Heart right ventricle (tissue), 16 donors: ENCODE data around the gene MBP. TPM values are rescaled to one million over a fixed set of nuclear protein-coding genes. Genes with fewer than 3 reads are reported as not detected.

ENCODE experiments used
- ATAC-seq, 8 donors: fragments of 200-7000 bp; cut with Tn5 transposase; one replicate each; pipeline ENCODE4 v1.9.1; 2020; ENCODE audit warnings: mild to moderate bottlenecking in 8 of 8, moderate library complexity in 8 of 8, moderate number of reproducible peaks in 1 of 8
- DNase-seq, 2 donors: peaks; one replicate each; pipeline ENCODE4 v3.0.0-alpha.2; 2020
- H3K27ac ChIP-seq, 10 donors: fragments of 200-600 bp; sonication (generic) in 2 of 10; one replicate each; pipeline versions ENCODE4 v1.5.0 to v1.8.0; 2020 to 2022; ENCODE audit warnings: mild to moderate bottlenecking in 3 of 10
- H3K27me3 ChIP-seq, 7 donors: fragments of 200-600 bp; one replicate each; pipeline ENCODE4 v1.8.0; 2021 to 2022; ENCODE audit warnings: mild to moderate bottlenecking in 2 of 7
- H3K36me3 ChIP-seq, 9 donors: fragments of 200-600 bp; sonication (generic) in 1 of 9; one replicate each; pipeline versions ENCODE4 v1.5.0 to v1.8.0; 2020 to 2022; ENCODE audit warnings: mild to moderate bottlenecking in 2 of 9
- H3K4me1 ChIP-seq, 9 donors: fragments of 200-600 bp; sonication (generic) in 1 of 9; one replicate each; pipeline versions ENCODE4 v1.5.0 to v1.8.0; 2020 to 2022; ENCODE audit warnings: mild to moderate bottlenecking in 4 of 9
- H3K4me3 ChIP-seq, 10 donors: fragments of 200-600 bp; sonication (generic) in 2 of 10; one replicate each; pipeline versions ENCODE4 v1.5.0 to v1.8.0; 2020 to 2022; ENCODE audit warnings: mild to moderate bottlenecking in 7 of 10, moderate library complexity in 2 of 10
- H3K9me3 ChIP-seq, 11 donors: fragments of 200-600 bp in 10 of 11; sonication (generic) in 2 of 11; one replicate each; pipeline versions ENCODE4 v1.5.0 to v1.8.0; 2013 to 2022; ENCODE audit warnings: mild to moderate bottlenecking in 2 of 11, control low read depth in 1 of 11, moderate library complexity in 1 of 11
- WGBS, 2 donors: extraction: QIAGEN DNeasy Blood & Tissue Kit; methylation state at CpG; one replicate each; pipeline ENCODE4 v1.1.7; 2013; ENCODE audit warnings: inconsistent platforms in 1 of 2; 5-methylcytosine and 5-hydroxymethylcytosine counted together
- intact Hi-C, 10 donors: fragments of 100-400 bp; cut with DNase I; formaldehyde crosslinking; loops; one replicate each; pipeline versions ENCODE4 v1.11.1 to v1.14.2; 2022
- polyA plus RNA-seq, 2 donors: library from polyadenylated mRNA; stranded (reverse); fragments of 200-250 nt; gene quantifications; one replicate each; pipeline ENCODE4 v1.2.3, GENCODE V29; 2013
- total RNA-seq, 10 donors: library from RNA; stranded (reverse); fragmentation: NEBNext Ultra II Directional in 3 of 10; extraction: Animal tissue kit (Norgen Biotek cat#: 25700) in 3 of 10; gene quantifications; one replicate each; pipeline versions ENCODE4 v1.2.1 to v1.2.4, GENCODE V29; 2021 to 2023
- TF ChIP-seq, protein P1 (sequence below), 9 donors: fragments of 200-600 bp; sonication (generic) in 2 of 9; IDR thresholded peaks; one replicate each; pipeline versions ENCODE4 v1.5.0 to v1.8.0; 2021 to 2022; ENCODE audit warnings: antibody characterized with exemption in 9 of 9, mild to moderate bottlenecking in 5 of 9, moderate library complexity in 1 of 9
- donor health status: Arrhythmogenic right ventricular cardiomyopathy.
- donor health status: ischemic (EF 13 %, LVEDD 7.1; RV severe dilation, severe dysfunction).
- donor health status: healthy with polysubstance abuse.
- donor health status: DM: no; HTN: yes; CAD: no.
- donor health status: DM: no; HTN: no; CAD: no.
- donor health status: ischemic (EF 25% LVEDD 6.9; RV normal size, moderate dysfunction).
- donor health status: ischemic (EF 25% LVEDD 5.7; RV mildly dilated, moderate dysfunction).
- donor health status: healthy.
- donor health status: DM: yes; HTN: yes; CAD: no.
- donor health status: Ischemic cardiomyopathy.
- donor health status: ischemic (EF 35%, LVEDD 5.7; RV mildly dilated, moderate dysfunction).
- donor health status: nonischemic (EF 11% LVEDD 7.7; RV severe dilation, severe dysfunction).
- donor health status: DM: yes; HTN: yes; CAD: no.
- donor health status: PGD.
- donor health status: ischemic (EF 29% LVEDD 5.4; RV normal size, mild dysfunction).
- donor health status: nonischemic (EF 23%, LVEDD 6.1; RV moderate dilation, normal function).

MBP gene
- total and polyA plus RNA-seq, 12 donors: 3.0 to 70.8 (median 43.9) TPM

DNA sequence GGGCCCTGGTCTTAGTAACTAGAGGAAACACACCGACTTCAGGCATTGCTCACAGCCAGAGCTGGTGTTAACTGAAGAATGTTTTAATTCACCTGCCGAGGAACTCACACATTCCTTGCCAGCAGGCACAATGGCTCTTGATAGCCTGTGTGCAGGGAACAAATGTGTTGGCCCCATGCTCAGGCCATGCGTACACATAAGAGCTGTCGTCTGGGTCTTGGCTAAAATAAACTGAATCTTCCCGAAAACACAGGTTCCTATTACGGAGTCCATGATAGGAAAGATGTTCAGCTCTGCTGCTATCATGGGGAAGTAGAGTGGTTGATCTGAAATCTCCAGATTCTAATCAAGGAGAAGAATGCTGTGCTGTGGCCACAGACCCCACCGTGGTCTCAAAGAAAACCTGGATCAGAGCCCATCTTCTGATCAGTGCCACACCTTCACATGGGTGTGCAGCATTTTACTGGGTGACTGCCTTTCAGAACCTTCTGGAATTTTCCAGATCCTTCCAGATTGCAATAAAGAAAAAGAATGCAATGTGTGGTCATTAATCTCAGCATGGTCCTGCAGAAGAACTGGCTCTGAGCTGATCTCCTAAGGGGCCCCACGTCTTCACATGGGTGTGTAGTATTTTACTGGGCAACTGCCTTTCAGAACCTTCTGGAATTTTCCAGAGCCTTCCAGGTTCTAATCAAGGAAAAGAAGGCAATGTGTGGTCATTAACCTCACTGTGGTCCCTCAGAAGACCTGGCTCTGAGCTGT lies 17.2 kb downstream of the MBP start:
- peak in 5 of 8 donors; percentile 1 to 15 (median 3) for ATAC-seq
- DNase-seq: no peak
- H3K9me3 ChIP-seq: no peaks in the 10 kb centered on the region
- H3K36me3 ChIP-seq: peaks cover 0 to 34% (median 0%) of the 10 kb centered on the region in 9 donors
- TF ChIP-seq, protein P1, sequence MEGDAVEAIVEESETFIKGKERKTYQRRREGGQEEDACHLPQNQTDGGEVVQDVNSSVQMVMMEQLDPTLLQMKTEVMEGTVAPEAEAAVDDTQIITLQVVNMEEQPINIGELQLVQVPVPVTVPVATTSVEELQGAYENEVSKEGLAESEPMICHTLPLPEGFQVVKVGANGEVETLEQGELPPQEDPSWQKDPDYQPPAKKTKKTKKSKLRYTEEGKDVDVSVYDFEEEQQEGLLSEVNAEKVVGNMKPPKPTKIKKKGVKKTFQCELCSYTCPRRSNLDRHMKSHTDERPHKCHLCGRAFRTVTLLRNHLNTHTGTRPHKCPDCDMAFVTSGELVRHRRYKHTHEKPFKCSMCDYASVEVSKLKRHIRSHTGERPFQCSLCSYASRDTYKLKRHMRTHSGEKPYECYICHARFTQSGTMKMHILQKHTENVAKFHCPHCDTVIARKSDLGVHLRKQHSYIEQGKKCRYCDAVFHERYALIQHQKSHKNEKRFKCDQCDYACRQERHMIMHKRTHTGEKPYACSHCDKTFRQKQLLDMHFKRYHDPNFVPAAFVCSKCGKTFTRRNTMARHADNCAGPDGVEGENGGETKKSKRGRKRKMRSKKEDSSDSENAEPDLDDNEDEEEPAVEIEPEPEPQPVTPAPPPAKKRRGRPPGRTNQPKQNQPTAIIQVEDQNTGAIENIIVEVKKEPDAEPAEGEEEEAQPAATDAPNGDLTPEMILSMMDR (IDR thresholded peaks at IDR 0.05): no peak
- H3K27me3 ChIP-seq: no peaks in the 10 kb centered on the region
- peaks cover 13 to 54% (median 22%) of the 10 kb centered on the region in 9 donors for H3K4me1 ChIP-seq
- peak overlapping the region; percentile 80 to 94 (median 88) for H3K27ac ChIP-seq
- WGBS, 2 donors: 39 to 57% methylated on average over 8 of the region's 8 CpGs
- intact Hi-C loops: no loop called here
- H3K4me3 ChIP-seq: peak overlapping the region in 1 of 10 donors; percentile 26

DNA sequence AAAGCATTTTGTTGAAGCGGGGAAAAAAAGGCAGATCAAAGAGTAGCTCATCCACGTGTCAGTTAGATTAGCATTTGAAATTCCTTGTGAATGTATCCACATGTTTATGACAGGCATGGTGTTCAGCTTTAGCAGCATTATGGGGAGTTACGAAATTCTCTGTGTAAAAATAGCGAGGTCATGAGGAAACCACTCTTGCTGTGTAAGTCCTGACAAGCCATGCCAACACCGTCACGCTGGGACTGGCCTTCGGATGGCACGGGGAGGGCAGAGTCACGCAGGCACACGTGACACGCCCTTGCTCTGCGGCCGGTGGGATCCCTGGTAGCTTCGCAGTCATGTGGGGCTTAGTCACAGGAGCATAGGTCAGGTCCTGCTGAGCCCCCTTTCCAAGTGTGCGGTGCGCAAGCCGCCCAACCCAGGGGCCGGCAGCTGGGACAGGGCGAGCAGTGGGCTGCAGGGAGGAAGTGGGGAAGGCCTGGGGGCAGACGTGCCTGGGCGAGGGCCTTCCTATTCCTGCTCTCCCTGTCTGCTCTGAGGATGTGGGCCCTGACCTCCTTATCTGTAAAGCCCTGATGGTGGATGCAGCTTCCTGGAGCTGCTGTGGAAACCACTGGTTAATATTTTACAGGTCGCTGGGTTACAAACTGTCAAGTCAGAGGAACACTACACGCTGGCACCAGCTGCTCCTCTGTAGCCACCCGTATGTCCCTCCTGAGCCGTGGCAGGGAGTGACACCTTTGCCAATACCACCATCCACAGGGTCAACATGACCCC lies 18.0 kb downstream of the MBP start:
- H3K4me3 ChIP-seq: peak overlapping the region in 1 of 10 donors; percentile 26
- ATAC-seq: peak; percentile 91 to 97 (median 94)
- no peaks in the 10 kb centered on the region for H3K9me3 ChIP-seq
- intact Hi-C loops: no loop called here
- WGBS, 2 donors: 23 to 29% methylated on average over 25 of the region's 25 CpGs
- H3K27ac ChIP-seq: peak overlapping the region; percentile 80 to 94 (median 88)
- peaks cover 13 to 62% (median 27%) of the 10 kb centered on the region in 9 donors for H3K4me1 ChIP-seq
- DNase-seq: peak; percentile 86 to 90
- no peaks in the 10 kb centered on the region for H3K27me3 ChIP-seq
- TF ChIP-seq, protein P1 (IDR thresholded peaks at IDR 0.05): no peak
- H3K36me3 ChIP-seq: peaks cover 0 to 30% (median 0%) of the 10 kb centered on the region in 9 donors

DNA sequence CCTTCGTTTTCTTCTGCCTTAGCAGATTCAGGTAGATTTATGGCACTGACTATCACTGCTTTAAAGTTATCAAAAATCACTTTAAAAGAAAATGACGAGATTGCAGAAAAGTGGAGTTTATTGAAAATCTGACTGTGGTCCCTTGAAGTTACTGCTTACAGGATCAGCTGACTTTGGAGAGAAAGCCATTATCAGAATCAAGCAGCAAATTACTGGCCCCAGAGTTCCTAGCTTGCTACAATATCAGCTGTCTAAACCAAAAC lies 18.5 kb downstream of the MBP start:
- 62 to 64% methylated on average over 2 of the region's 2 CpGs for WGBS, 2 donors
- ATAC-seq: peak in 2 of 8 donors; percentile 3 to 5
- intact Hi-C loops: no loop called here
- DNase-seq: no peak
- Histone ChIP-seq H3K36me3 (peaks cover 0 to 28% (median 0%) of the 10 kb centered on the region in 9 donors), H3K9me3 (no peaks in the 10 kb centered on the region), H3K27ac (peak overlapping the region; percentile 80 to 94 (median 88)), H3K4me3 (peak overlapping the region in 1 of 10 donors; percentile 39), H3K27me3 (no peaks in the 10 kb centered on the region), H3K4me1 (peaks cover 13 to 67% (median 32%) of the 10 kb centered on the region in 9 donors)
- TF ChIP-seq, protein P1 (IDR thresholded peaks at IDR 0.05): no peak

DNA sequence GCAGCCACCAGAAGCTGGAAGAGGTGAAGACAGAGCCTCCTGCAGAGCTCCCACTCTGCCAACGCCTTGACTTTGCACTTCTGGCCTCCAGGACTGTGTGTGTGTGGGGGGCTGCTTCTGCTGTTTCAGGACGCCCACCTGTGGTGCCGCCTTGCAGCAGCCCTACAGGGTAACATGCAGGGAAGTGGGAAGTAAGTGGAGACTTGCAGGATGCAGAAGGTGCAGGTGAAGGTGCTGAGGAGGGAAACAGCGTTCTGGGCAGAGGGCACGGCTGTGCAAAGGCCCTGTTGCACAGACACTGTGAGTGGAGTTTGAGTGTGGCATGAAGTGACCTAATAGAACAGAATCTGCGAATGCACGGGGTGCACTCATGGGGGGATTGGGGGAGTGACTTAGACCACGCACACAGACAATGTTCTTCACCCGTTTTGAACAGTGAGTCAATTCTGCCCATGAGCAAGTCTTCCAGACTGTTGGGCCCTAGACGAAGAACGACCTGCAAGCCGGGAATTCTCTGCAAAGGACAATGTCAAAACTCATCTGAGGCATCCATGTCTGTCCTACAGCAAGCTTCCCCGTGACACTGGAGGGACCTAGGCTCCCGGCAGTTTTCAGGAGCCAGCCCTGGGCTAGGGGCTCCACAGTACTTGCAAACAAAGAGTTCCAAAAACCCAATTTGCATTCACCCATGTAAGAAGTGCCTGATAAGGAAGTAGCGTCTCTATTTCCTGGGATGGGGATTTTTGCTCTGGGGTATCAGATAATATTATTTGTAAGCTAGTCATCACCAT lies 19.0 kb downstream of the MBP start:
- DNase-seq (no peak), ATAC-seq (no peak)
- no peaks in the 10 kb centered on the region for H3K9me3 ChIP-seq
- intact Hi-C loops: no loop called here
- TF ChIP-seq, protein P1 (IDR thresholded peaks at IDR 0.05): no peak
- H3K27me3 ChIP-seq: no peaks in the 10 kb centered on the region
- H3K27ac ChIP-seq: peak overlapping the region; percentile 80 to 94 (median 88)
- 88% methylated on average over 15 of the region's 15 CpGs for WGBS, 2 donors
- H3K36me3 ChIP-seq: peaks cover 0 to 28% (median 0%) of the 10 kb centered on the region in 9 donors
- peaks cover 17 to 73% (median 37%) of the 10 kb centered on the region in 9 donors for H3K4me1 ChIP-seq
- H3K4me3 ChIP-seq: peak overlapping the region in 2 of 10 donors; percentile 0 to 39
